Measurements from ENCODE around the gene SLC25A12. TPM values are rescaled to one million over a fixed set of nuclear protein-coding genes. Genes with fewer than 3 reads are reported as not detected.

Gene SLC25A12
- total and polyA plus RNA-seq, 9 donors, result 15.6 to 34.1 (median 21.6) TPM

DNA sequence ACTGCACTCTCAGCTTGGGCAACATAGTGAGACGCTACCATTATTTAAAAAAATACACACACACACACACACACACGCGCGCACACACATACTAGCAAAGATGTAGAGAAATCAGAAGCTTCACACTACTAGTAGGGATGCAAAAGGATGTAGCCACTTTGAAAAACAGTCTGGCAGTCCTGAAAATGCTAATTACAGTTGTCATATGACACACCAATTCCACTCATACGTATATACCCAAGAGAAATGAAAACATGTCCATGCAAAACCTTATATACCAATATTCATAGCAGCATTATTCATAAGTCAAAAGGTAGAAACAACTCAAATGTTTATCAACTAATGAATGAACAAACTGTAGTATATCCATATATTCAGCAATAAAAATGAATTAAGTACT lies 90.3 kb downstream of the SLC25A12 start:
- H3K27ac ChIP-seq, result no peak overlapping the region
- H3K4me3 ChIP-seq, result no peak overlapping the region
- intact Hi-C loops (cut with DNase I), result no loop called here
- no peaks in the 10 kb centered on the region for H3K27me3 ChIP-seq
- TF ChIP-seq, protein P1, sequence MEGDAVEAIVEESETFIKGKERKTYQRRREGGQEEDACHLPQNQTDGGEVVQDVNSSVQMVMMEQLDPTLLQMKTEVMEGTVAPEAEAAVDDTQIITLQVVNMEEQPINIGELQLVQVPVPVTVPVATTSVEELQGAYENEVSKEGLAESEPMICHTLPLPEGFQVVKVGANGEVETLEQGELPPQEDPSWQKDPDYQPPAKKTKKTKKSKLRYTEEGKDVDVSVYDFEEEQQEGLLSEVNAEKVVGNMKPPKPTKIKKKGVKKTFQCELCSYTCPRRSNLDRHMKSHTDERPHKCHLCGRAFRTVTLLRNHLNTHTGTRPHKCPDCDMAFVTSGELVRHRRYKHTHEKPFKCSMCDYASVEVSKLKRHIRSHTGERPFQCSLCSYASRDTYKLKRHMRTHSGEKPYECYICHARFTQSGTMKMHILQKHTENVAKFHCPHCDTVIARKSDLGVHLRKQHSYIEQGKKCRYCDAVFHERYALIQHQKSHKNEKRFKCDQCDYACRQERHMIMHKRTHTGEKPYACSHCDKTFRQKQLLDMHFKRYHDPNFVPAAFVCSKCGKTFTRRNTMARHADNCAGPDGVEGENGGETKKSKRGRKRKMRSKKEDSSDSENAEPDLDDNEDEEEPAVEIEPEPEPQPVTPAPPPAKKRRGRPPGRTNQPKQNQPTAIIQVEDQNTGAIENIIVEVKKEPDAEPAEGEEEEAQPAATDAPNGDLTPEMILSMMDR (IDR thresholded peaks at IDR 0.05), result no peak
- TF ChIP-seq EP300 (IDR thresholded peaks at IDR 0.05) (no peak), POLR2A (IDR thresholded peaks at IDR 0.05) (no peak)
- WGBS, 3 donors, result 69 to 84% (median 75%) methylated on average over 5 of the region's 5 CpGs
- no peaks in the 10 kb centered on the region for H3K4me1 ChIP-seq (ENCODE audit: insufficient read depth)
- H3K9me3 ChIP-seq, result no peaks in the 10 kb centered on the region
- no peak for DNase-seq
- no peaks in the 10 kb centered on the region for H3K36me3 ChIP-seq

- Histone ChIP-seq H3K4me1 (ENCODE audit: insufficient read depth) (no peaks in the 10 kb centered on the region), H3K4me3 (no peak overlapping the region), H3K9me3 (no peaks in the 10 kb centered on the region), H3K36me3 (no peaks in the 10 kb centered on the region), H3K27ac (no peak overlapping the region), H3K27me3 (no peaks in the 10 kb centered on the region)
- 80 to 88% (median 82%) methylated on average over 5 of the region's 5 CpGs for WGBS, 3 donors
- no peak for DNase-seq
- TF ChIP-seq, protein P1 (IDR thresholded peaks at IDR 0.05), result no peak
- TF ChIP-seq EP300 (IDR thresholded peaks at IDR 0.05), result no peak
- no peak for TF ChIP-seq POLR2A (IDR thresholded peaks at IDR 0.05)
- intact Hi-C loops (cut with DNase I), result no loop called here
These were observed 93.4 kb downstream of the SLC25A12 start for GRCh38 chr2:171800639-171801038.

DNA sequence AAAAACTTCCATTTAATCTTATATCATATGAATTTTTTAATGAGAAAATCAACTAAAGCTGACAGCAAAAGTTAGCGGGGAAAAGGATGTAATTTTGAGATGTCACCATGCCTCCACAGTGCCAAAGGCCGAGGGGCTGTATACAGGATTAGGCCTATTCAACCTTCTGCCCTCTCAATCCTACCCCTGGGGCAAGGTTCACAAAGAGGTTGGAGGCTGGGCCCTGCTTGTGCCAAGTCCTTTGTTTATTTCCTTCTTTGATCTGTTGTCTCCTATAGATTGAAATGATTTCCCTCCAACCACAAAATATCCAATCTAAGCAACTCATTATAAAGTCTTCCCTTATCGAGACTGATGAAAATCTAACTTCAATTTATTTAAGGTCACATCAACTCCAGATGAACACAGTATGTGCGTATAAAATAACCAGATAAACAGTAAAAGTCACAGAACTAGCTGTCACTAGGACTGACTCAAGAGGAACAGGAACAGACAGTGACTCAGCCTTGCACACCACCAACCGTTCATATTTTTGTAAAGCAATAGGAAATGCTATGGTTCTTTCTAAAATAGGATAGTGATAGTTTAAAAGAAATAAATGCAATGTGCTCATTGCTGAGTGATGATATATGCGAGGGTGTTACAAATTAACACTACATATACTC lies 95.8 kb downstream of the SLC25A12 start:
- Histone ChIP-seq H3K27me3 (no peaks in the 10 kb centered on the region), H3K36me3 (no peaks in the 10 kb centered on the region), H3K4me1 (ENCODE audit: insufficient read depth) (no peaks in the 10 kb centered on the region), H3K9me3 (no peaks in the 10 kb centered on the region), H3K27ac (no peak overlapping the region), H3K4me3 (no peak overlapping the region)
- WGBS, 3 donors, result 81 to 93% (median 89%) methylated on average over 6 of the region's 6 CpGs
- TF ChIP-seq EP300 (IDR thresholded peaks at IDR 0.05) (no peak), POLR2A (IDR thresholded peaks at IDR 0.05) (no peak)
- TF ChIP-seq, protein P1 (IDR thresholded peaks at IDR 0.05), result no peak
- no peak for DNase-seq
- intact Hi-C loops (cut with DNase I), result loop anchor here in 1 of 4 donors (2.0 kb wide), 1 partner anchor 31 kb away; no protein-coding TSS in a partner anchor

- H3K36me3 ChIP-seq, result no peaks in the 10 kb centered on the region
- 55 to 63% (median 60%) methylated on average over 4 of the region's 4 CpGs for WGBS, 3 donors
- no peaks in the 10 kb centered on the region for H3K27me3 ChIP-seq
- H3K27ac ChIP-seq, result no peak overlapping the region
- no peaks in the 10 kb centered on the region for H3K4me1 ChIP-seq (ENCODE audit: insufficient read depth)
- no peak overlapping the region for H3K4me3 ChIP-seq
- intact Hi-C loops (cut with DNase I), result no loop called here
- TF ChIP-seq EP300 (IDR thresholded peaks at IDR 0.05) (no peak), POLR2A (IDR thresholded peaks at IDR 0.05) (no peak)
- TF ChIP-seq, protein P1 (IDR thresholded peaks at IDR 0.05), result no peak
- no peak for DNase-seq
- H3K9me3 ChIP-seq, result no peaks in the 10 kb centered on the region
These were observed 99.1 kb downstream of the SLC25A12 start for GRCh38 chr2:171794918-171795317.

Measured in ovary (tissue), 9 donors.